Aorta (tissue), 4 donors: ENCODE measurements around the gene TBCEL. TPM values are rescaled to one million over a fixed set of nuclear protein-coding genes. Genes with fewer than 3 reads are reported as not detected.

Experiments used
- polyA plus RNA-seq, 2 donors: library from polyadenylated mRNA; stranded (reverse); fragments of 200-250 nt; gene quantifications; one replicate each; pipeline ENCODE4 v1.2.3, GENCODE V29; 2013
- total RNA-seq, 2 donors: library from RNA; stranded (reverse); fragmentation: NEBNext Ultra II Directional; extraction: Animal tissue kit (Norgen Biotek cat#: 25700); gene quantifications; one replicate each; pipeline ENCODE4 v1.2.1, GENCODE V29; 2021
- donor health status: healthy with polysubstance abuse.
- donor health status: Bipolar disorder and iron deficiency.
- donor health status: DM: no; HTN: no; CAD: no.
- donor health status: DM: yes; HTN: yes; CAD: no.

Gene TBCEL
- total and polyA plus RNA-seq, 4 donors = 5.9 to 29.1 (median 16.6) TPM

Other genes with a start within 250 kb of the TBCEL start
- gene TECTA, start 77.1 kb downstream of the TBCEL start, total RNA-seq = under 1 TPM; 0.63 to 0.75 TPM
- gene TECTA, start 77.1 kb downstream of the TBCEL start, polyA plus RNA-seq = under 1 TPM in 1 of 2 donors, not detected in 1; 0.95 TPM